Suprapubic skin (tissue), 4 donors: ENCODE measurements around the gene HRG.

ENCODE experiments used
- CTCF ChIP-seq, 2 donors: fragments of 200-600 bp in 1 of 2; fragments of 450-650 bp in 1 of 2; sonication (generic) in 1 of 2; IDR thresholded peaks; one replicate each; pipeline ENCODE4 v1.5.1; 2016 to 2019; ENCODE audit warnings: antibody characterized with exemption in 2 of 2, mild to moderate bottlenecking in 1 of 2, moderate library complexity in 1 of 2
- EP300 ChIP-seq: sonication (generic); formaldehyde crosslinking; IDR thresholded peaks from one replicate; pipeline ENCODE4 v1.6.1; 2017; ENCODE audit warnings: antibody characterized with exemption
- POLR2A ChIP-seq, 2 donors: fragments of 450-650 bp; IDR thresholded peaks; one replicate each; pipeline ENCODE4 v1.6.1; 2017; ENCODE audit warnings: antibody characterized with exemption in 2 of 2, mild to moderate bottlenecking in 2 of 2, moderate library complexity in 2 of 2
- POLR2AphosphoS5 ChIP-seq, 3 donors: sonication (generic); formaldehyde crosslinking; IDR thresholded peaks; one replicate each; pipeline ENCODE4 v1.6.1; 2017; ENCODE audit warnings: antibody characterized with exemption in 3 of 3

- TF ChIP-seq CTCF (IDR thresholded peaks at IDR 0.05): no peak
- TF ChIP-seq EP300: no peak
- TF ChIP-seq POLR2A (IDR thresholded peaks at IDR 0.05): no peak
- TF ChIP-seq POLR2AphosphoS5 (IDR thresholded peaks at IDR 0.05): no peak
Measured at GRCh38 chr3:186668426-186668825, 2.6 kb downstream of the HRG start.
